HUDEP-2 (cell line): ENCODE results near the gene NCDN.
"Not testable (repeated sequence)": the region's sequence is repeated elsewhere in the genome, so short reads cannot be mapped to it uniquely, and the experiment has no call there.

Source experiments
- DNase-seq, 76 experiments: peaks; one replicate each; lab custom pipeline; 2025; ENCODE audit not compliant: unreplicated experiment in 76 of 76; lab: John Stamatoyannopoulos, UW

The NCDN gene

DNA sequence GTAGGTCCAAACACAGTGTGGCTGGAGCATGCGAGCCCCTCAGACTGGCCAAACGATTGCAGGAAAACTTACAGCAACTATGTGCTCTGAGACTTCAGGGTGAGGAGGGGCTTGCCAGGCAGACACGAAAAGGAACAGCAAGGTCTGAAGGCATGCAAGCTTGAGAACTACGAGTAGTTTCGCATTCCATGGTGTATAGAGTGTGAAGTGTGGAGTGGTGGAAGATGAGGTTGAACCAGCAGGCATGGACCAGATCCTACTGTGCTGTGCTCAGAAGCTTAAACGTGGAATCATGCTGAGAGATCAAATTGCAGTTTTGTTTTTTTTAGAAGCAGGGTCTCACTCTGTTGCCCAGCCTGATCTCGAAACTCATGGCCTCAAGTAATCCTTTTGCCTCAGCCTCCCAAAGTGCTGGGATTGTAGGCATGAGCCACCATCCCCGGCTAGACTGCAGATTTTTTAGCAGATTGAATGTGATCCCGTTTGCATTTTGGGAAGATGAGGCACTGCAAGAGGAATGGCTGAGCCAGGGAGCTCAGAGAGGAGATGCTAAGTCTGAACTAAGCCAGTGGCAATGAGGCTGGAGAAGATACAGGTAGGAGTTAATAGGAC, 10.5 kb downstream of the NCDN start:
- no peak for DNase-seq

- peak in 56 of 76 experiments; percentile 2 to 67 (median 41) for DNase-seq
Observed at GRCh38 chr1:35568975-35569395, 11.4 kb downstream of the NCDN start.

GRCh38 chr1:35569936-35570335, 12.3 kb downstream of the NCDN start:
- DNase-seq, result no peak

DNA sequence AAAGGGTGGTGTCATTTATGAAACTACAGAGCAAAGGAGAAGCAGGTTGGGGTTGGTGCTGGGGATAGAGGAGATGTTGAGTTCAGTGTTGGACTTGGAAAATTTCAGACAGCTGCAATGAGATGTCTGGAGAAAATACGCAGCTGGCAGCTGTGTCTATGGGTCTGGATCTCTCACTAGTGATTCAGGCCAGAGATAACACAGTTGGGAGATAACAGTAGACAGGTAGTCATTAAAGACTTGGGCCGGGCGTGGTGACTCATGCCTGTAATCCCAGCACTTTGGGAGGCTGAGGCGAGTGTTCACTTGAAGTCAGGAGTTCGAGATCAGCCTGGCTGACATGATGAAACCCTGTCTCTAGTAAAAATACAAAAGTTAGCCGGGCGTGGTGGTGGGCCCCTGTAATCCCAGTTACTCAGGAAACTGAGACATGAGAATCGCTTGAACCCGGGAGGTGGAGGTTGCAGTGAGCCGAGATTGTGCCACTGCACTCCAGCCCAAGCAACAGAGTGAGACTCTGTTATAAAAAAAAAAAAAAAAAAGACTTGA, 13.1 kb downstream of the NCDN start:
- no peak for DNase-seq

DNA sequence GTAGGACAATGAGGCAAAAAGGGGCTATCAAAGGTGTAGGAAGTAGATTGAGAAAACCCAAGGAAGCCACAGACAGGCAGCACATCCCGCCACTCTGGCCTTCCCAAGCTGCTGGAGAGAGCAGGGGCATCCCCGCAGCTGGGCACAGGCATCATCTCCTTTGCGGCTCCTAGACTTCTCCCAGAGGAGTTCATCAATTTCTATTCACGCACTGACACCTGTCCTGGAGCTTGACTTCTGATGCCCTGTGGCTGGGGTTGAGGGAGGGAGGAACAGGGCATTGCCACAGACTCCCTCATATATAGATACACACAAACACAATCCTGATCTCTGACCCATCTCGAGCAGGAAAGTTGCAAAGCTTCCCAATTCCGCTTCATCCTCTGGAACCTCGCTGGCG, 13.7 kb downstream of the NCDN start:
- DNase-seq, result no peak

GRCh38 chr1:35572296-35572695, 14.7 kb downstream of the NCDN start:
- DNase-seq, result no peak

DNA sequence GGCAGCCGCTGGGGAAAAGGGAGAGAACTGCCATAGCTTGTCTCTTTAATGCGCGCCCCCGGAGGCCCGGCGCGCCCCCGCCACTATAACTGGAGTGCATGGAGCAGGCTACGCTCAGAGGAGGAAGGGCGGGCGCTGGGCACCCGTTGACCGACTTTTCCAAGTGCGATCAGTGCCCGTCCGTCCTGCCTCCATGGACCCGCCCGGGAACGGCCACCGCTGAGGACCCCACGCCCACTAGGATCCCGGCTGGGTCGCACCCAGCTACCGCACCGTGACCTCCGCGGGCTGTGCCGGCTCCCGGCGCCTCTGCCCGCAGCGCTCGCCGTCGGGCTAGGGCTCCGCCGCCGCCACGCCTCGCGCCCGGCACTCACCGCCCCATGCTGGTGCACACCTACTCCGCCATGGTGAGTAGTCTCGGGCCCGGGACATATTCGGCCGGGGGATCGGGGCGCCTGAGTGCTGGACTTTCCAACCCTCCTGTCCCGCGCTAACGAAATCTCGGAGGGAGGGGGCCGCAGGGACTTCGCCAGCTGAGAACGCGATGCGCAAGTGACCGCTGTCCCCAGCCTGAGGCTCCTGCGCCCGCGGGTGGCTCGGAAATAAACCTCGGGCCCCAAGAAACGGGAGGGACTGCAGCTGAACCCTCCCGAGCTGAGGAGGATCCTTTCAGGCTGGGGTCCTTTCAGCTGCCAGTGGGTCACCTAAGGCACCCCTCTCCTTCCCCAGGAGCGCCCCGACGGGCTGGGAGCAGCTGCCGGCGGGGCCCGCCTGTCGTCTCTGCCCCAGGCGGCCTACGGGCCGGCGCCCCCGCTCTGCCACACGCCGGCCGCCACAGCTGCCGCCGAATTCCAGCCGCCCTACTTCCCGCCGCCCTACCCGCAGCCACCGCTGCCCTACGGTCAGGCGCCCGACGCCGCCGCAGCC, 15.9 kb downstream of the NCDN start, which contains the start of gene TFAP2E:
Gene TFAP2E, plus strand, starts transcription at position 117 of the 927 bp plus-strand sequence. Its CDS starts 264 bp downstream, at position 381.
- DNase-seq, result peak in 5 of 76 experiments; percentile 2 to 17 (median 14)

DNA sequence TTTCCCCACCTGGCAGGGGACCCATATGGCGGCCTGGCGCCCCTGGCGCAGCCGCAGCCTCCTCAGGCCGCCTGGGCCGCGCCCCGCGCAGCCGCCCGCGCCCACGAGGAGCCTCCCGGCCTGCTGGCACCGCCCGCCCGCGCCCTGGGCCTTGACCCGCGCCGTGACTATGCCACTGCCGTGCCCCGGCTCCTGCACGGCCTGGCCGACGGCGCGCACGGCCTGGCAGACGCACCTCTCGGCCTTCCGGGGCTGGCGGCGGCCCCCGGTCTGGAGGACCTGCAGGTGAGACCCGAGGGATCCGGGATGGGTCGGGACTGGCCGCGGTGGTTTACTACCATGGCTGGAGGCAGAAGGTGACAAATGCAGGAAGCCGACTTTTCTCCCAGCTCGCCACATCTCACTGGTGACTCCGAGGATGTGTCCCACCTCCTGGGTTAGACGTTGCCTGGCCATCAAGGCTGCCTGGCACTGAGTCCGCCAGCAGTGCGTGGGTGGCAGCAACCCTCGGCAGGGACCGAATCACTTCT, 16.6 kb downstream of the NCDN start:
- DNase-seq, result no peak

DNA sequence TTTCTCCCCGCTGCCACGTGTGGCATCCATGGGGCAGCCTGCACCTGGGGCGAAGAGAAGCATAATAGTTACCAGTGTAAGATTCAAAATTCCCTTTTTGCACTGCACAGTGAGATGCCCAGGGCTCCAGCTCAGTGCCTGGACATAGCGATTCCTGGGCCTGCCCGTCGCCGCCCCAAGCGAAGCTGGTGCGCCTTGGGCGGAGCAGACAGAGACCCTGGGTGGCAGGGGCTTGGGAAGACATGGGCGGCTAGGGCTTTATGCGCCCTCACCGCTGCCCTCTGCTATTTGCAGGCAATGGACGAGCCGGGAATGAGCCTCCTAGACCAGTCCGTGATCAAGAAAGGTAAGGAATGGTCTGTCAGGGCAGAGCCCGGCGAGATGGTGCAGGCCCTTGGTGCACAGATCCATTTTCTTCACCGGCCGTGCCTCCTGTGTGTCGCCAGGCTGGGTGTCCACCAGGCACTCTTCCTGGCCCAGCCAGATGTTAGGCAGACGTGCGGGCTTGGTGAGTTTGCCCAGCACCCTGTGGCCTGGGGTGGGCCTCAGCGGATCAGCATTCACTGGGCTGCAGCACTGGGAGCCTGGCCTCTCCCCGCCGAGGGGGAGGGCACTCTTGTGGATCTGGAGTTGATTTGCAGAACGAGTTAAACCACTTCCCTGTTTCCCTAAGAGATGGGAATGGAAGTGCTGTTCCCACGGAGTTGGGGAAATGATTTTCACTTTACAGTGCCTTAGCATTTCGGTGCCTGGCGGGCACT, 17.2 kb downstream of the NCDN start:
- DNase-seq, result no peak

GRCh38 chr1:35575416-35575958, 17.9 kb downstream of the NCDN start:
- no peak for DNase-seq

DNA sequence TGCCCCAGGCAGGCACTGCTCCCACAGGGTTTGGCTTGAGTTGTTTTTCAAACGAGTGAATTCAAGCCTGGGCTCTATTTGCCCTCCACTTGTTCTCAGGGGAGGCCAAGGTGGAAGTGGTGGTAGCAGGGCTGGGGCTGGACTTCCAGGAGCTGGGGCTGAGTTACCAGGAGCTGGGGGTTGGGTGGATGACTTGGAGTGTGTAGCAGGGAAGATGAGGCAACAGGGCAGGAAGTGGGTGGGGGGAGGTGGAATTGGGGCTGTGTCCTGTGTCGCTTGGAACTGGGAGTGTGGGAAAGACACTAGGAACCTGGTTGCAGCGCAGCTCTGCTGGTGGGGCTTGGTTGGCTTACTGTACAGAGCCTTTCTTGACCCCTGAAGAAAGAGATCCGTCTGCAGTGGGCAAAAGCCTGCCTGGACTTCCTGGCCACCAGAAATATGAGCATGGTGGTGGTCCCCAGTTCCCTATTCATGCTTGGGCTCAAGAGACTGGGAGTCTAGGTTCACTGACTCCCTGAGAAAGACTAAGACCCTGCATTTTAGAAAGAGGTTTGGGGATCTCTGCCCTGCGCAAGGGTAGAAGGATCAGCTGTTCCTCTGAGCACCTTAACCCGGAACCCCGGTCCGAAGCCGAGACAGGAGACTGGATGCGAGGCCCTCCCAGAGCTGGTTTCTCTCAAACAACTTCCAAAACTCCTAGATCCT, 18.6 kb downstream of the NCDN start:
- DNase-seq, result no peak

GRCh38 chr1:35576766-35577070, 19.1 kb downstream of the NCDN start:
- DNase-seq, result not testable (repeated sequence)

GRCh38 chr1:35577071-35577998, 19.7 kb downstream of the NCDN start:
- DNase-seq, result no peak

GRCh38 chr1:35580949-35581388, 23.4 kb downstream of the NCDN start:
- DNase-seq, result no peak

GRCh38 chr1:35581621-35582020, 24.0 kb downstream of the NCDN start:
- not testable (repeated sequence) for DNase-seq

GRCh38 chr1:35585281-35585680, 27.7 kb downstream of the NCDN start:
- no peak for DNase-seq

- DNase-seq, result not testable (repeated sequence)
Observed at GRCh38 chr1:35585805-35586204, 28.2 kb downstream of the NCDN start.

DNA sequence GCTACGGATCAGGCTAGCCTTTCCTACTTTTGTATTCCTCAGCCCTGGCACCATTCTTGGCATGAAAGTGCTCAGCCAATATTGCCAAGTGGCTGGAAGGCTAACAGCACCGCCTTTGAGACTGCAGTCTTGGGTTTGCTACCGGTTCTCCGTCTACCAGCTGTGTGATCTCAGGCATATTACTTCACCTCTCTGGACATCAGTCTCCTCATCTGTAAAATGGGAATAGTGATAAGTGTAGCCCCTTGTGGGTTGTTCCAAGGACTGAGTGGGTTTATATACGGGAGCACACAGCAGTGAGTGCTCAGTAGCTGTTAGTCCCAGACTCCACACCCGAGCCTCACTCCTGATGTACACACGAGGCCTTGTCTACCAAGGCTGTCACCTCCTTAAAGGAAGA, 29.2 kb downstream of the NCDN start:
- no peak for DNase-seq

DNA sequence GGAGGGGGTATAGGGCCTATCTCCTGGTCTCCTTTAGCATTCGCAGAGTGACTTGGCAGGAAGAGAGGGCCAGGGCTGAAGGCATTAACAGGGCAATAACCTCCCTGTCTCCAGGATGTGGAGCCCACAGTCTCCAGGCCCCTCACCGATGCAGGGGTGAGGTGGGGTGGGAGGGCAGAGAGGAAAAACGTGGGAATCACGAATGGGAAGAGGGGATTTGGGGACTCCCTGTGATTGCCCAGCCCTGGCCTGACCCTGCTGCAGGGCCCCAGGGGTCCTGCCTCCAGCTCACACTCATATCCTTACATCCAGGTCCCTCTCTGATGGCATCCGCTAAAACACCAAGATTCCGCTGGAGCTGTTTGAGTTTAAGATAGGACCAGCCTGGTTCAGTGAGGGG, 30.1 kb downstream of the NCDN start:
- DNase-seq, result no peak
